NCI-H345 treated with DMSO at 0.1 percent for 48 hours (cell line): ENCODE results near the gene JMJD1C.
A peak's percentile ranks its signal among the peaks of the same experiment; 100 is the strongest.
"Not testable (repeated sequence)": the region's sequence is repeated elsewhere in the genome, so short reads cannot be mapped to it uniquely, and the experiment has no call there.

Experiments used
- DNase-seq: peaks from one replicate; lab custom pipeline; 2025; ENCODE audit not compliant: unreplicated experiment; lab: John Stamatoyannopoulos, UW

Gene JMJD1C, protein sequence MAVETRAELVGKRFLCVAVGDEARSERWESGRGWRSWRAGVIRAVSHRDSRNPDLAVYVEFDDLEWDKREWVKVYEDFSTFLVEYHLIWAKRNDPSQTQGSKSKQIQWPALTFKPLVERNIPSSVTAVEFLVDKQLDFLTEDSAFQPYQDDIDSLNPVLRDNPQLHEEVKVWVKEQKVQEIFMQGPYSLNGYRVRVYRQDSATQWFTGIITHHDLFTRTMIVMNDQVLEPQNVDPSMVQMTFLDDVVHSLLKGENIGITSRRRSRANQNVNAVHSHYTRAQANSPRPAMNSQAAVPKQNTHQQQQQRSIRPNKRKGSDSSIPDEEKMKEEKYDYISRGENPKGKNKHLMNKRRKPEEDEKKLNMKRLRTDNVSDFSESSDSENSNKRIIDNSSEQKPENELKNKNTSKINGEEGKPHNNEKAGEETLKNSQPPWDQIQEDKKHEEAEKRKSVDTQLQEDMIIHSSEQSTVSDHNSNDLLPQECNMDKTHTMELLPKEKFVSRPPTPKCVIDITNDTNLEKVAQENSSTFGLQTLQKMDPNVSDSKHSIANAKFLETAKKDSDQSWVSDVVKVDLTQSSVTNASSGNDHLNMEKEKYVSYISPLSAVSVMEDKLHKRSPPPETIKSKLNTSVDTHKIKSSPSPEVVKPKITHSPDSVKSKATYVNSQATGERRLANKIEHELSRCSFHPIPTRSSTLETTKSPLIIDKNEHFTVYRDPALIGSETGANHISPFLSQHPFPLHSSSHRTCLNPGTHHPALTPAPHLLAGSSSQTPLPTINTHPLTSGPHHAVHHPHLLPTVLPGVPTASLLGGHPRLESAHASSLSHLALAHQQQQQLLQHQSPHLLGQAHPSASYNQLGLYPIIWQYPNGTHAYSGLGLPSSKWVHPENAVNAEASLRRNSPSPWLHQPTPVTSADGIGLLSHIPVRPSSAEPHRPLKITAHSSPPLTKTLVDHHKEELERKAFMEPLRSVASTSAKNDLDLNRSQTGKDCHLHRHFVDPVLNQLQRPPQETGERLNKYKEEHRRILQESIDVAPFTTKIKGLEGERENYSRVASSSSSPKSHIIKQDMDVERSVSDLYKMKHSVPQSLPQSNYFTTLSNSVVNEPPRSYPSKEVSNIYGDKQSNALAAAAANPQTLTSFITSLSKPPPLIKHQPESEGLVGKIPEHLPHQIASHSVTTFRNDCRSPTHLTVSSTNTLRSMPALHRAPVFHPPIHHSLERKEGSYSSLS (N-terminal part only)

DNA sequence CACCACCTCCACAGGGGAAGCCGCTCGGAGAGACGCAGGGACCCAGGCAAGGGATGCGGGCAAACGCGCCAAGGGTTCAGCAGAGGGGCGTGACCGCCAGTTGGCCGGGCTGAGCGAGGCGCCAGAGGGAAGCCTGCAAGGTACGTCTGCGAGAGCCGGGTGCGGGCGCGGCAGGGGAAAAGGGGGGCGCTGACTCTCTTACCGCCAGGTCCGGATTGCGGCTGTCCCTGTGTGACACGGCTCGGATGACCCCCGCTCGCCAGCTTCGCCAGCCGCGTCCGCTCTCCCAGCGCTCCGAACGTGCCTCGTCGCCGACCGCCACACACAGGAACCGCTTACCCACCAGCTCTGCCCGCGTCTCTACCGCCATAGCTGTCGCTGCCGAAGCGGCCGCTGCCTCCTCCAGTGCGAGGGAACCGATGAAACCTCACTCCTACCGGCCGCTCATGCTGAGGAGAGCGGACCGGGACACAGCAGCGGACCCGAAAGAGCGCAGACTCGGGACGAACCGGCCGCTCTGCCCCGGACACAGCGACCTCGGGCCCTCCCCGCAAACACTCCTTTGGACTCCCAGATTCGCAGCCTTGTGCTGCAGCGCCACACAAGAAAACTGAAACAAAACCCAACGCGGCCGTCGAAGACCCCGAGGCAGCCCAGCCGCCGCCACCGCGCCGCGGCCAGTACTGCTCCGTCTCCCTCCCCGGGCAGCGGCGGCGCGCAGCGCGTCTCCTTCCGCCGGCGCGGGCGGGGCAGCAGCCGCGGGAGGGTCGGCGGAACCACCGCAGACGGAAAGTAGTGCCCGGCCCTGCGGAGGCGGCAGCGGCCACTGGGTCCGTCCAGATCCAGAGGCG is at the start of gene JMJD1C:
JMJD1C (minus strand) TSS at position 685 of the 851 bp plus-strand sequence; CDS start at position 370, 315 bp downstream.
- peak; percentile 48 for DNase-seq

DNA sequence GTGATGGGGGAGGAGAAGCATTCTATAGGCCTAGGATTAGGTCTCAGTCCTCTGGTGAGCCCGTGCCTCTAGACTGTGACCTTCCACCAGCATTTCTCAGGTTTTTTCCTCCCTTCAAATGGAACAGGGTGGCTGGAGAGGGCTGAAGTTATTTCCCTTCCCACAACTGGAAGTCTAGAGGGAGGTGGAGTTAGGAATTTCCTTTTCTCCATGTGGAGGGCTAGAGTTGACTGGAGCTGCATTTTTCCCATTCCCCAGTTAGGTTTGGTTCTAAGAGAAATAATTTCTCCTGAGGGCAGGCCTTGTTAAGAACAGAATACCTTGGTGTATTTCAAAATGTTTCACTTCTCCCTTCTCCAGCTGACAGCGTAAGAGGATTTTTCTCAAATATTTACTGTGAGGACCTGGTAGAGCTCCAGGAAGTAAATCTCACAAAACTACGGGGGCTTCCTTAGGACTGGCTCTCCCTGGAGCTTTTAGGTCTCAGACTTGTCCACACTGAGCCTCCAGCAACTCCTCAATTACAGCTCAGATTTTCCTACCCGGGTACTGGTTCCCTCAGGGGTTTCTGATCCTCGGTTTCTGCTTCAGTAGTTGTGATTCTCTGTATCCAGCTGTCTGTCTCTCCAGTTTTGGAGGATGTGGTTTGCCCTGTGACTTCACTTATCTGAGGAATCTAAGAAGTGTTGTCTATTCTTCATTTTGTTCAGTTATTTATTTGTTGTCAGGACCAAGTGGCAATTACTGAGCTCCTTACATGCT is 49.4 kb upstream of the JMJD1C start:
- no peak for DNase-seq

DNA sequence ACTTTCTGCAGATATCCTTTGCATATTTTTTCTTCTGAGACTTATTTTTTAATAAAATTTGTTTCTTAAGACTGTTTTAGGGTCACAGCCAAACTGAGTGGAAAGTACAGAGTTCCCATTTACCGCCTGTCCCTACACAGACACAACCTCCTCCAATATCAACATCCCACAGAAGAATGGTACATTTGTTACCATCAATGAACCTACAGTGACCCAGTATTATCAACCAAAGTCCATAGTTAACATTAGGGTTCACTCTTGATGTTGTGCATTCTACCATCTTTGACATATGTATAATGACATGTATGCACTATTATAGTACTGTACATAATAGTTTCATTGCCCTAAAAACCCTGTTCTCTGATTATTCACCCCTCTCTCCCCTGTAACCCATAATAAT is 40.8 kb upstream of the JMJD1C start:
- DNase-seq = no peak

DNA sequence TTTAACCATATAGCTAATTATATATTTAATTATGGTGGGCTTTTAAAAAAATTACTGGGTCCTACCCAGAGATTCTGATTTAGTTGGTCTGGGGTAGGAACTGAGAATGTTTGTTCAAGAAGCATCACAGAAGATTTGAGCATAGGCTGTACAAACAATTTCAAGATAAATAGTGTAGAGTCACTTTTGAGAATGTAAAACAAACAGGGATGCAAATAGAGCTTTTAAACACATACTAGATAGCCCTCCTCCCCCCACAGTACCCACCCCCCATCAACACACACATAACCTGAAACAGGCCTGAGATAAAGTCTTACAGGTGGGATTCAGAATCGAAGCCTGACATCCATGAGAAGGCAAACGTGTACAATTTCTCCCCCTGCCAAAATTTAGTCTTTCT is 39.8 kb upstream of the JMJD1C start:
- DNase-seq = no peak

DNA sequence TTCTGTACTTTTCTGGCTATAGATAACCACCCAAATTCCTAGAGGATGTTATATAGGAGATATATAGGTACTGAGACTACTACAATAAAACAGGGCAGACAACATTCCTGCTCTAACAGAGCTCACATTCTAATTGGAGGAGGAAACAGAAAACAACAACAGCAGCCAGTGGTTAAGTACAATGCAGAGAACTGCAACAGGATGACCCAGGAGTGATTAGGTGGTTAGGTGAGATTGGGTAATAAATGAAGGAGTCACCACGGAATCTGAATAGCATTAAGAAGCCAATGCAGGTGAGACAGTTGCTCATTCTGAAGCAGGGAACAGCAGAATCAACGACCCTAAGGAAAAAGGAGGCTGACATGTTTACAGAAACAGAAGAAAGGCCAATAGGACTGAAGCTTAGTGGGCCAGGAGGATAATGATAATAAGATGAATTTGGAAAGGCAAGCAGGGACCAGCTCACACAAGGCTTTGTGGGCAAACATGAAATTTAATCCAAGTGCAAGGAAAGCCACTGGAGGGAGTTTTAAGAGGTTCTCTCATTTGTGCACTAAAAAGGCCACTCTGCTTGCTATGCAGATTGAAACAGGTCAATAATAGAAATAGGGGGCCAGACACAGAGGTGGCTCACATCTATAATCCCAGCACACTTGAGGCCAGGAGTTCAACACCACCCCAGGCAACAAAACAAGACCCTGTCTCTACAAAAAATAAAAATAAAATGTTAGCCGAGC is 38.5 kb upstream of the JMJD1C start:
- DNase-seq = no peak

DNA sequence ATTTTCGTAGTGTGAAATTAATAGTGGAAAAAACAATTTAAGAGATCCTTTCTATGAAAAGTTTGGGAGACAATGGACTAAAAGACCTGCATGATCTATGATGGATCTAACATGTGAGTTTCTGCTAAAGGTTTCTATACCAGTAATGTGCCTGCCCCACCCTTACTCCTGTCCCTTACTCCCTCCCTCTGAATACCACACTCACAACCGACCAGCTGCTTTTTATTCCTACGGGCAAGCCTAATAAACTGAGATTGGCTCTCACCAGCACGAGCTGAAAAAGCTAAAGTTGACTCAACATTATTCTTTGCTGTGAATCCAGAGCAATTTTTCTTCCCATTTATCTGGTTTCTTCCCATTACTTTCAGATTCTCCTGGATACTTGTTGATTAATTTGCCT is 37.6 kb upstream of the JMJD1C start:
- no peak for DNase-seq

DNA sequence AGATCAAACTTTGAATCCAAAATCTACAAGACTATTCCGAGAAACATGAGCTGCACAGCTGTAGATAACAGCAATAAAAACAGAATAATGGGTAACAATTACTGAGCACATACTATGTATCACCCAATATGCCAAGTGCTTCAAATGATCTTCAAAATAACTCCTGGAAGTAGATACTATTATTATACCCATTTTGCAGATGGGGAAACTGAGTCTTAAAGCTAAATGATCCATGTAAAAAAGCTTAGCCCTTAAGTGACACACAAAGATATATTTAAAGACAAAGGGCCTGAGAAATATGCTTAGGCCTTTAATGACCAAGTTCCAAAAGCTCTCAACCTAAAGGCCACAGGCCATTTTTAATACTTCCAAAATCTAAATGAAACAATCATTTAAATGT is 37.1 kb upstream of the JMJD1C start:
- DNase-seq = no peak

DNA sequence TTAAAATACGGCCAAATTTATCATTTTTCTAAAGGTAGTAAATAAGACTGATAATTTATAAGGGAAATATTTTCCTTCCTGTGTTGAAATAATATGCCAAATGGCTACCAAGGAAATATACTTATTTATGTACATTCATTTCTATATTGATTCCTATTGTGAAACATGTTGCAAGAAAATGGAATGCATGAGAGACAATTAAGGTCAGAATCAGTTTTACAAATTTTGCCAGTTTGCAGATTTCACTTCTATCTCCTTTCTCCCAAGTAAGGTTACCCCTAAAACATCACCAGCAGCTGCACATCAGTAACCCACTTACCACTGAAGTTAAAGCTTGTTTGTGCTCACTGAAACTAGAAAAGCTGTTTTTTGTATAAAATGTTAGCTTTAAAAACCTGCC is 36.2 kb upstream of the JMJD1C start:
- DNase-seq = no peak

DNA sequence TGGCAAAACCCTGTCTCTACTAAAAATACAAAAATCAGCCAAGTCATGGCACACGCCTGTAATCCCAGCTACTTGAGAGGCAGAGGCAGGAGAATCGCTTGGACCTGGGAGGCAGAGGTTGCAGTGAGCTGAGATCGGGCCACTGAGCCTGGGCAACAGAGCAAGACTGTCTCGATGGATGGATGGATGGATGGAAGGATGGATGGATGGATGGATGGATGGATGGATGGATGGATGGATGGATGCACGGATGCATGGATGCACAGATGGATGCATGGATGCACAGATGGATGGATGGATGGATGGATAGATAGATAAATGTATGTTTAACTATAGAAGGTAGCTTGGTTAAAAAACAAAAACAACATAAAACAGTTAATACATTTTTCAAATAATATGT is 34.8 kb upstream of the JMJD1C start:
- DNase-seq = not testable (repeated sequence)

DNA sequence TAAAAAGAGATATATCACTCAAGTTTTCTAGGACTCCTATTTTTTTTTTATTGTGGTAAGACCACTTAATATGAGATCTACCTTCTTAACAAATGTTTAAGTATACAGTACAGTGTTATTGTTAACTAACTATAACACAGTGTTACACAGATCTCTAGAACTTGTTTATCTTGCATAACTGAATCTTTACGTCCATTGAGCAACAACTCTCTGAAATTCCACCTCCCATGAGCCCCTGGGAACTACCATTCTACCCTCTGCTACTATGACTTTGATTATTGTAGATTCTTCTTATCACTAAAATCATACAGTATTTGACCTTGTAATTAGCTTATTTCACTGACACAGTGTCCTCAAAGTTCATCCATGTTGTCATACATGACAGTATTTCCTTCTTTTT is 32.9 kb upstream of the JMJD1C start:
- DNase-seq = no peak

DNA sequence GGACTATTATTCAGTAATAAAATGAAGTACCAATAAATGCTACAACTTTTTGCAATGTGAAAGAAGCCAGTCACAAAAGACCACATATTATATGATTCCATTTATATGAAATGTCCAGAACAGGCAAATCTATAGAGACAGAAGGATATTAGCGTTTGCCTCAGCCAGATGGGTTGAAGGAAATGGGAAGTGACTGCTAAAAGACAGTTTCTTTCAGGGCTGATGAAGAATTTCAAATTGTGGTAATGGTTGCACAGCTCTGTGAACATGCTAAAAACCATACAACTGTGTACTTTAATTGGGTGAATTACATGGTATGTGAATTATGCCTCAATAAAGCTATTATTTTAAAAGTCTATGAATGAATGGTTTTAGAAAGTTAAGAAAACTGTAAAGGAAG is 31.5 kb upstream of the JMJD1C start:
- no peak for DNase-seq

DNA sequence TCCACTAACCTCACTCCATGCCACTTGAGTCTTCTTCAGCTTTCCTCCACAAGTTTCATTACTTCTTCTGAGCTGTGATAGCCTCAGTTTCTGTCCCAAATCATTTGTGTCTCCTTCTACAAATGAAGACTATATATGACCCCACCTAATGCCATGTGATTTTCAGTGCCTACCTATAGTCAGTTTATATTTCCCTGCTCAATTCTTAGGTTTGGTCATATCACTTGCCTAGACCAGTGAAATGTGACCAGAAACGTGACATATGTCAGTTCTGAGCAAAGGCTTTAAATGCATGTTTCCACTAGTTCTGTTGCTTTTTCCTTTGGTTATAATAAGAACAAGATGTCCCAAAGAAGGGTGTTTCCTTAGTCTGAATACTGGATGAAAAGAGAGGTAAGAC is 30.8 kb upstream of the JMJD1C start:
- DNase-seq = no peak

DNA sequence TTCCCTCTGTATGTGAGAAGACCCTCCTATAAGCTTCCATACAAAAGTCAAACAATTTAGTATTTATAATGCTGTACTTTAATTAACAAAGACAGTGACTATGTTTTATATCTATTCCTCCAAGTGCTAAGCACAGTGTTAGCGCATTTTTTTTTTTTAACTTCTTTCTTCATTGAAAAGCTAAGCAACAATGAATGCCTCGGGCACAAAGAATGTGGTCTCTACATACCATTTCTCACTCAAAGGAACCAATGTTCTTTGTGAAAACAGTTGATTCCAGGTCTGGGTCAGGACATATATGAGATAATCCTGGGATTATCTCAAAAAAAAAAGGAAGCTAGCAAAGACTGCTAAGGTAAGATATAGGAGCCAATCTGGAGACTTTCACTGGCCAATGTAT is 29.2 kb upstream of the JMJD1C start:
- DNase-seq = no peak

DNA sequence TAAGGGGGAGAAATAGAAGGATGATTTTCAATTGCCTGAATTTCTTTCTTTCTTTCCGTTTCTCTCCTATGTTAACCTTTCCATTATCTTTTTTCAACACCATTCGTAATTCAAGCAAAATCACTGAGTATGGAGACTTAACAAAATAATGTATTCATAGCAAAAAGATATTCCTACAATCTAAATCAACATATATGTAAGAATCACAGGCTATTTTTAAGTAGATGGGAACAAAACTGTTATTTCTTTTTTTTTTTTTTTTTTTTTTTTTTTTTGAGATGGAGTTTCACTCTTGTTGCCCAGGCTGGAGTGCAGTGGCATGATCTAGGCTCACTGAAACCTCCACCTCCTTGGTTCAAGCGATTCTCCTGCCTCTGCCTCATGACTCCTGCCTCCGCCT is 27.2 kb upstream of the JMJD1C start:
- DNase-seq = no peak

DNA sequence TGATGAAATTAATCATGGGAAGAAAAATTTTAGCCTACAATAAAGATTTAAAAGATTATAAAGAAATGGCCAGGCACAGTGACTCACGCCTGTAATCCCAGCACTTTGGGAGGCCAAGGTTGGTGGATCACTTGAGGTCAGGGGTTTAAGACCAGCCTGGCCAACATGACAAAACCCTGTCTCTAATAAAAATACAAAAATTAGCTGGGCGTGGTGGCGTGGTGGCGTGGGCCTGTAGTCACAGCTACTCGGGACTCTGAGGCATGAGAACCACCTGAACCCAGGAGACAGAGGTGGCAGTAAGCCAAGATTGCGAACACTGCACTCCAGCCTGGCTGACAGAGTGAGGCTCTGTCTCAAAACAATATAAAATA is 26.5 kb upstream of the JMJD1C start:
- DNase-seq = not testable (repeated sequence)

DNA sequence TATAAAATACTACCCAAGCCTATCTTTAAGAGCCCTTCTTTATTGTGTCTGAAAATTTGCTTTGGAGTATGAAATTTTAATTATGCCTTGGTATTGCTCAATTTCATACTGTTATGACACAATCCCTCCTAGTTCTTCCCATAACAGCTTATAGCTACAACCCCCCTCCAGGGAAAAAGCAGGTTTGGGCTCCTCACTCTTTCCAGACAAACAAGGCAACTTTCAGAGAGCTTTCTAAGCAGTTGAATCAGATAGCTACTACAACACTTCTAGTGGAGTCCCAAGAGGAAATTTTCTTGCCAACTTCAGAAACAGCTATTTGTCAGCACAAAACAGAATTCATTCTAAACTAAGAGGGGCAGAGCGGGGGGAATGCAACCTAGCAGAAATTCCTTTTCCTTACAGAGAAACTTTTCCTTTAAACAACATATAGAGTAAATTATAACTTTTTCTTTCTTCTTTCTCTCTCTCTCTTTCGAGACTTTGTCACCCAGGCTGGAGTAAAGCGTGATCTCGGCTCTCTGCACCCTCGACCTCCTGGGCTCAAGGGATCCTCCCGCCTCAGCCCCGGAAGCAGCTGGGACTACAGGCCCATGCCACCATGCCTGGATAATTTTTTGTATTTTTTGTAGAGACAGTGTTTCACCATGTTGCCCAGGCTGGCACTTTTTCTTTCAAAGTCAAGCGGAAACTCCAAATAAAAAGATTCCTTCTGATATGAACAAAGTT is 26.0 kb upstream of the JMJD1C start:
- no peak for DNase-seq

DNA sequence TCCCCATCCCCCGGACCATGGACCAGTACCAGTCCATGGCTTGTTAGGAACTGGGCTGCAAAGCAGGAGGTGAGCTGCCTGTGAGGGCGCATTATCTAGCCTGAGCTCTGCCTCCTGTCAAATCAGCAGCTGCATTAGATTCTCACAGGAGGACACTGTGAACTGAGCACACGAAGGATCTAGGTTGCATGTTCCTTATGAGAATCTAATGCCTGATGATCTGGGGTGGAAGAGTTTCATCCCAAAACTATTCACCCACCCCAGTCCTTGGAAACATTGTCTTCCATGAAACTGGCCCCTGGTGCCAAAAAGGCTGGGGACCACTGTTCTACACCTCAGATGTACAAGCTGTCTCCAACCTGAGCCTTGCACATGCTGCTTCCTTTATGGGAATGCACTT is 24.1 kb upstream of the JMJD1C start:
- no peak for DNase-seq

DNA sequence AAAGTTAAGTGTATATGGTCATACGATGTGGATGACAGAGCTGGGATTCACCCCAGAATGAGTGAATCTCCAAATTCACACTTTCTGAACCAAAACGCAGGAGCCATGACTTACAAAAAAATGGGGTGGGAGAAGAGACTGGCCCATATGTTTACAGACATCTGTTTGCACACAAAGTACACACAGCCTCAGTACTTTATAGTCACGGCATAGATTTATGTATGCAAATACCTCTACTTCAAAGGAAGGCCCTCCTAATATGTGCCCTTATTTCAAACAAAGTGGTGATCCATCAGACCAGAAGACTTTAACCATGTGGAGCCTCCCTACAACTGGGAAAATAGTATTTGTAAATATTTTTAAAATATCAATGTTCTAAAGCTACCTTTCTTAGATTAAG is 22.2 kb upstream of the JMJD1C start:
- DNase-seq = no peak

DNA sequence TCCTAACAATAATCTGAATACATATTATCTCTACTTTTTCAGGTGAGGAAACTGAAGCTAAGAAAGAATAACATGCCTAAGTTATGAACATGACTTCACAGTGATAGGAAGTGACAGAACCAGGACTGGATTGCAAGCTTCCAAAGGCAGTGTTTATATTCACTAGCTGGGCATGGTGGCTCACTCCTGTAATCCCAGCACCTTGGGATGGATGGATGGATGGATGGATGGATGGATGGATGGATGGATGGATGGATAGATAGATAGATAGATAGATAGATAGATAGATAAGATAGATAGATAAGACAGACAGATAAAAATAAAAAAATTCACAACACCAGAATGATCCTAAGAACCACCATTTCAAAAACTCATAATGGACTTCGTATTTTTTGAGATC is 18.2 kb upstream of the JMJD1C start:
- DNase-seq = no peak
